Hepatic stellate cell (primary cell): ENCODE results near the gene PGAM5.

Source experiments
- DNase-seq: peaks from one replicate; pipeline ENCODE4 v3.0.0; 2011; ENCODE audit warnings: low spot score

The PGAM5 gene

GRCh38 chr12:132723015-132723763 is 12.5 kb downstream of the PGAM5 start:
- peak; percentile 37 for DNase-seq

GRCh38 chr12:132723764-132724140 is 13.1 kb downstream of the PGAM5 start:
- peak; percentile 57 for DNase-seq

GRCh38 chr12:132724506-132725241 is 14.0 kb downstream of the PGAM5 start:
- DNase-seq = no peak

- DNase-seq = no peak
Observed at GRCh38 chr12:132726386-132726785, 15.7 kb downstream of the PGAM5 start.

- DNase-seq = no peak
Observed at GRCh38 chr12:132727091-132727794, 16.6 kb downstream of the PGAM5 start.

- no peak for DNase-seq
Observed at GRCh38 chr12:132728502-132728901, 17.9 kb downstream of the PGAM5 start.

- DNase-seq = peak; percentile 41
Observed at GRCh38 chr12:132729541-132730320, 19.1 kb downstream of the PGAM5 start.

- no peak for DNase-seq
Observed at GRCh38 chr12:132730353-132730752, 19.7 kb downstream of the PGAM5 start.

GRCh38 chr12:132731574-132731973 is 20.9 kb downstream of the PGAM5 start:
- DNase-seq = no peak

GRCh38 chr12:132734206-132734605 is 23.6 kb downstream of the PGAM5 start:
- no peak for DNase-seq

- DNase-seq = no peak
Observed at GRCh38 chr12:132735496-132735895, 24.9 kb downstream of the PGAM5 start.

- DNase-seq = no peak
Observed at GRCh38 chr12:132736378-132736777, 25.7 kb downstream of the PGAM5 start.

GRCh38 chr12:132736913-132737312 is 26.3 kb downstream of the PGAM5 start:
- no peak for DNase-seq

GRCh38 chr12:132739600-132740312 is 29.1 kb downstream of the PGAM5 start:
- no peak for DNase-seq

- no peak for DNase-seq
Observed at GRCh38 chr12:132740313-132740646, 29.6 kb downstream of the PGAM5 start.

GRCh38 chr12:132740652-132741051 is 30.0 kb downstream of the PGAM5 start:
- DNase-seq = no peak

GRCh38 chr12:132741620-132742019 is 31.0 kb downstream of the PGAM5 start:
- no peak for DNase-seq

- DNase-seq = no peak
Observed at GRCh38 chr12:132743831-132744230, 33.2 kb downstream of the PGAM5 start.

- DNase-seq = no peak
Observed at GRCh38 chr12:132746613-132747012, 36.0 kb downstream of the PGAM5 start.

GRCh38 chr12:132747395-132747794 is 36.8 kb downstream of the PGAM5 start:
- DNase-seq = no peak

- DNase-seq = no peak
Observed at GRCh38 chr12:132747896-132748295, 37.3 kb downstream of the PGAM5 start.

GRCh38 chr12:132748319-132748718 is 37.7 kb downstream of the PGAM5 start:
- no peak for DNase-seq
